Prostate gland (tissue), 2 donors: Measurements from ENCODE around the gene CDKL5.

ENCODE experiments used
- CTCF ChIP-seq, 4 experiments: fragments of 200-600 bp in 2 of 4; fragments of 450-650 bp in 2 of 4; sonication (generic) in 2 of 4; IDR thresholded peaks; 1 replicate in 3 of 4; 2 replicates in 1 of 4; pipeline ENCODE4 v1.5.1; 2016 to 2019; ENCODE audit warnings: antibody characterized with exemption in 4 of 4, mild to moderate bottlenecking in 2 of 4, moderate library complexity in 2 of 4
- POLR2A ChIP-seq: fragments of 450-650 bp; IDR thresholded peaks from one replicate; pipeline ENCODE4 v1.6.1; 2016; ENCODE audit warnings: antibody characterized with exemption, mild to moderate bottlenecking
- POLR2AphosphoS5 ChIP-seq: sonication (generic); formaldehyde crosslinking; IDR thresholded peaks from one replicate; pipeline ENCODE4 v1.6.1; 2017; ENCODE audit warnings: antibody characterized with exemption

- TF ChIP-seq POLR2A (no peak), CTCF (IDR thresholded peaks at IDR 0.05) (no peak), POLR2AphosphoS5 (no peak)
These were observed 188.7 kb downstream of the CDKL5 start for GRCh38 chrX:18613930-18614639.
